ENCODE results near the gene HOXD9. TPM values are rescaled to one million over a fixed set of nuclear protein-coding genes. Genes with fewer than 3 reads are reported as not detected.

HOXD9 gene
- total RNA-seq, 1 donor, result 0.36 TPM

DNA sequence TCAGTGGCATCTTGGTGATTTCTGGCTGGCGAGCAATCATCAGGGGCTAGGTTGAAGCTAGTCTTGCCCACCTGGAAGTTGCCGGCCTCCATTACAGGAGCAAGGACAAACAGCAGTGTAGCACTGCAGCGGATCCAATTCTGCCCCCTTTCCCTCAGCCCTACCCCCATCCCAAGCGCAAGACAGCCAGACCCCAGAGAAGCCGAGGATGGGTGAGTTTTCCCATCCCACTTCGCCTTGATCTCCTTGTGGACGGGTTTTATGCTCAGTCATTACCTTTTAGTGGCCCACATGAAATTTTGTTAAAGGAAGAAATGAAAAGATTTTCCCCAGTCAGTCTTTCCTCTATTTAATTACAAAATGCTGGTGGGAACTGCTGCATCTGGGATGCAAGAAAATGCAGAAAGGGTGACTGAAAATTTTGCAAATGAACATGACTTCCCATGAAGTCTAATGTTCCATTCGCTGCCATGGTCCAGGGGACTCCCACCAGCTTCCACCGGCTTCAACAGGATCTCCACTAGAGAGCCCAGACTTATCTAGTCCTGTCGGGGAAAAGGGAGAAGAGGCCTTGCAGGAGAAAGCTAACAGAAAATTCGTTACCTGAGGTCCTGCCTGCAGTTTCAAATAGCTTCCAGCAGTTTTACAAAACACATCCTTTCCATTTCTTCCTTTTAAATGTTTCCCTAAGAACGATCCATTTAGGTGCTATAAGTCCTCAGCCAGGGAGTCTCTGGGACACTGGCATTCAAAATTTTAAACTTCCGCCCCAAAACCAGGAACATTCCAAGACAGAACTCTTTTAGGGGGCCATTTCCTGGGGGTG lies 1.9 kb upstream of the HOXD9 start:
- Histone ChIP-seq H3K4me3 (ENCODE audit: insufficient read depth, low read length) (no peak overlapping the region), H2AFZ (ENCODE audit: low read length) (no peak overlapping the region), H3K36me3 (ENCODE audit: insufficient read depth, low read length) (no peaks in the 10 kb centered on the region), H3K27ac (ENCODE audit: low read depth, low read length) (no peak overlapping the region), H3K79me2 (ENCODE audit: insufficient read depth, low read length) (no peaks in the 10 kb centered on the region), H3K4me1 (ENCODE audit: insufficient read depth, low read length) (peaks cover 6% of the 10 kb centered on the region), H4K20me1 (ENCODE audit: insufficient read depth, low read length) (no peaks in the 10 kb centered on the region), H3K9me3 (ENCODE audit: low read depth, low read length) (no peaks in the 10 kb centered on the region), H3K27me3 (ENCODE audit: insufficient read depth, low read length) (peaks cover 87% of the 10 kb centered on the region), H3K4me2 (ENCODE audit: insufficient read depth, low read length) (no peak overlapping the region)
- peak; percentile 58 for DNase-seq (ENCODE audit: insufficient read length, low spot score, missing footprints)
- peak; percentile 5 for TF ChIP-seq CTCF (IDR thresholded peaks at IDR 0.05; ENCODE audit: extremely low read depth, low read depth, low read length)

GRCh38 chr2:176121190-176122051 lies 1.1 kb upstream of the HOXD9 start:
- DNase-seq (ENCODE audit: insufficient read length, low spot score, missing footprints), result no peak
- peak overlapping the region; percentile 76 for H3K4me3 ChIP-seq (ENCODE audit: insufficient read depth, low read length)
- no peak overlapping the region for H3K4me2 ChIP-seq (ENCODE audit: insufficient read depth, low read length)
- no peaks in the 10 kb centered on the region for H3K79me2 ChIP-seq (ENCODE audit: insufficient read depth, low read length)
- H3K27me3 ChIP-seq (ENCODE audit: insufficient read depth, low read length), result peaks cover 79% of the 10 kb centered on the region
- no peak overlapping the region for H2AFZ ChIP-seq (ENCODE audit: low read length)
- TF ChIP-seq CTCF (IDR thresholded peaks at IDR 0.05; ENCODE audit: extremely low read depth, low read depth, low read length), result no peak
- no peaks in the 10 kb centered on the region for H3K36me3 ChIP-seq (ENCODE audit: insufficient read depth, low read length)
- H3K4me1 ChIP-seq (ENCODE audit: insufficient read depth, low read length), result peaks cover 6% of the 10 kb centered on the region
- no peaks in the 10 kb centered on the region for H3K9me3 ChIP-seq (ENCODE audit: low read depth, low read length)
- no peak overlapping the region for H3K27ac ChIP-seq (ENCODE audit: low read depth, low read length)
- H4K20me1 ChIP-seq (ENCODE audit: insufficient read depth, low read length), result no peaks in the 10 kb centered on the region

GRCh38 chr2:176122052-176122682 lies 352 bp upstream of the HOXD9 start:
- no peak for TF ChIP-seq CTCF (IDR thresholded peaks at IDR 0.05; ENCODE audit: extremely low read depth, low read depth, low read length)
- peaks cover 6% of the 10 kb centered on the region for H3K4me1 ChIP-seq (ENCODE audit: insufficient read depth, low read length)

More at GRCh38 chr2:176122052-176122682, 352 bp upstream of the HOXD9 start:
- no peaks in the 10 kb centered on the region for H3K36me3 ChIP-seq (ENCODE audit: insufficient read depth, low read length)
- H4K20me1 ChIP-seq (ENCODE audit: insufficient read depth, low read length), result no peaks in the 10 kb centered on the region
- peak; percentile 92 for DNase-seq (ENCODE audit: insufficient read length, low spot score, missing footprints)
- no peak overlapping the region for H3K27ac ChIP-seq (ENCODE audit: low read depth, low read length)
- H2AFZ ChIP-seq (ENCODE audit: low read length), result peak overlapping the region; percentile 76
- H3K27me3 ChIP-seq (ENCODE audit: insufficient read depth, low read length), result peaks cover 71% of the 10 kb centered on the region
- no peaks in the 10 kb centered on the region for H3K79me2 ChIP-seq (ENCODE audit: insufficient read depth, low read length)
- peak overlapping the region; percentile 76 for H3K4me3 ChIP-seq (ENCODE audit: insufficient read depth, low read length)
- H3K9me3 ChIP-seq (ENCODE audit: low read depth, low read length), result no peaks in the 10 kb centered on the region
- H3K4me2 ChIP-seq (ENCODE audit: insufficient read depth, low read length), result peak overlapping the region; percentile 87
